Osteoblast (primary cell): ENCODE data around the gene SF3A1. TPM values are rescaled to one million over a fixed set of nuclear protein-coding genes. Genes with fewer than 3 reads are reported as not detected.

Experiments used
- DNase-seq: peaks from one replicate; pipeline ENCODE4 v3.0.0; 2011; ENCODE audit warnings: low spot score, mixed read lengths; ENCODE audit not compliant: insufficient read length; ENCODE audit errors: missing footprints
- H2AFZ ChIP-seq: 2 replicates; pipeline ENCODE4 v1.6.0; 2011; ENCODE audit warnings: mild to moderate bottlenecking, low read length
- H3K27ac ChIP-seq: 2 replicates; pipeline ENCODE4 v1.5.1; 2011; ENCODE audit warnings: mild to moderate bottlenecking, low read depth, low read length, moderate library complexity
- H3K27me3 ChIP-seq: 2 replicates; pipeline ENCODE4 v1.6.0; 2012; ENCODE audit warnings: mild to moderate bottlenecking, control low read depth, inconsistent platforms, low read length, moderate library complexity; ENCODE audit not compliant: insufficient read depth
- H3K36me3 ChIP-seq: 2 replicates; pipeline ENCODE4 v1.5.1; 2011; ENCODE audit warnings: mild to moderate bottlenecking, low read length, control low read depth, moderate library complexity; ENCODE audit not compliant: insufficient read depth
- H3K4me1 ChIP-seq: 2 replicates; pipeline ENCODE4 v1.5.1; 2011; ENCODE audit warnings: mild to moderate bottlenecking, low read length, control low read depth, moderate library complexity; ENCODE audit not compliant: insufficient read depth
- H3K4me2 ChIP-seq: 2 replicates; pipeline ENCODE4 v1.6.0; 2011; ENCODE audit warnings: mild to moderate bottlenecking, low read length; ENCODE audit not compliant: insufficient read depth
- H3K4me3 ChIP-seq: fragments of 200-600 bp; sonication (generic); 3 replicates; pipeline ENCODE4 v1.5.1; 2012; ENCODE audit warnings: mild to moderate bottlenecking, low read length, inconsistent platforms; ENCODE audit not compliant: insufficient read depth
- H3K79me2 ChIP-seq: 2 replicates; pipeline ENCODE4 v1.6.0; 2012; ENCODE audit warnings: mild to moderate bottlenecking, low read length, control low read depth, inconsistent platforms; ENCODE audit not compliant: insufficient read depth
- H3K9me3 ChIP-seq: 2 replicates; pipeline ENCODE4 v1.5.1; 2011; ENCODE audit warnings: low read depth, low read length, control low read depth
- H4K20me1 ChIP-seq: 2 replicates; pipeline ENCODE4 v1.6.0; 2012; ENCODE audit warnings: mild to moderate bottlenecking, low read length, control low read depth; ENCODE audit not compliant: insufficient read depth
- total RNA-seq: library from RNA; depleted of rRNA; stranded (reverse); fragments of >200 nt; gene quantifications from 2 replicates; pipeline ENCODE4 v1.2.3, GENCODE V29; 2012
- TF ChIP-seq, protein P1 (sequence below): IDR thresholded peaks from 2 replicates; pipeline ENCODE4 v1.5.1; 2011; ENCODE audit warnings: mild to moderate bottlenecking, low read depth, low read length, moderate library complexity; ENCODE audit errors: extremely low read depth

The SF3A1 gene
- total RNA-seq, 1 donor: 21.7 TPM

DNA sequence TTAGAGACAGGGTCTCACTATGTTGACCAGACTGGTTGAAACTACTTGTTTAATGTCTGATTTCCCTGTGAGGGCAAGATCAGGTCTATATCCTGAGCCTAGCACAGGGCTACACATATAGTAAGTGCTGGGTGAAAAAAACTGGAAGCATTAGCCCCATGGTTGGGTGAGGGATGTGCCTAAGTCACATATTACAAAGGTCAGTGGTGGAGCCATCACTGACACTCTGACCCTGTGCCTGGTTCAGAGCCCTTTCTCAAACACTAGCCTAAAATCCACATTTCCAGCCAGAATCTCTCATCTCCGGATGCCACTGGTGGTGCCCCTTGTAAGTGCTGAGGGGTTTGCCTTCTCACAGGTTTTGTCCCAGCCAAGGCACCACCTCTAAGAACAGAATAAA, 38.9 kb downstream of the SF3A1 start:
- H3K79me2 ChIP-seq: peaks cover 98% of the 10 kb centered on the region
- H3K4me1 ChIP-seq: peaks cover 40% of the 10 kb centered on the region
- H3K4me2 ChIP-seq: no peak overlapping the region
- peak overlapping the region; percentile 17 for H3K27ac ChIP-seq
- H3K36me3 ChIP-seq: peaks cover 25% of the 10 kb centered on the region
- TF ChIP-seq, protein P1, sequence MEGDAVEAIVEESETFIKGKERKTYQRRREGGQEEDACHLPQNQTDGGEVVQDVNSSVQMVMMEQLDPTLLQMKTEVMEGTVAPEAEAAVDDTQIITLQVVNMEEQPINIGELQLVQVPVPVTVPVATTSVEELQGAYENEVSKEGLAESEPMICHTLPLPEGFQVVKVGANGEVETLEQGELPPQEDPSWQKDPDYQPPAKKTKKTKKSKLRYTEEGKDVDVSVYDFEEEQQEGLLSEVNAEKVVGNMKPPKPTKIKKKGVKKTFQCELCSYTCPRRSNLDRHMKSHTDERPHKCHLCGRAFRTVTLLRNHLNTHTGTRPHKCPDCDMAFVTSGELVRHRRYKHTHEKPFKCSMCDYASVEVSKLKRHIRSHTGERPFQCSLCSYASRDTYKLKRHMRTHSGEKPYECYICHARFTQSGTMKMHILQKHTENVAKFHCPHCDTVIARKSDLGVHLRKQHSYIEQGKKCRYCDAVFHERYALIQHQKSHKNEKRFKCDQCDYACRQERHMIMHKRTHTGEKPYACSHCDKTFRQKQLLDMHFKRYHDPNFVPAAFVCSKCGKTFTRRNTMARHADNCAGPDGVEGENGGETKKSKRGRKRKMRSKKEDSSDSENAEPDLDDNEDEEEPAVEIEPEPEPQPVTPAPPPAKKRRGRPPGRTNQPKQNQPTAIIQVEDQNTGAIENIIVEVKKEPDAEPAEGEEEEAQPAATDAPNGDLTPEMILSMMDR: no peak
- DNase-seq: peak; percentile 21
- no peaks in the 10 kb centered on the region for H3K9me3 ChIP-seq
- no peak overlapping the region for H2AFZ ChIP-seq
- H4K20me1 ChIP-seq: peaks cover 74% of the 10 kb centered on the region
- no peak overlapping the region for H3K4me3 ChIP-seq
- H3K27me3 ChIP-seq: no peaks in the 10 kb centered on the region

DNA sequence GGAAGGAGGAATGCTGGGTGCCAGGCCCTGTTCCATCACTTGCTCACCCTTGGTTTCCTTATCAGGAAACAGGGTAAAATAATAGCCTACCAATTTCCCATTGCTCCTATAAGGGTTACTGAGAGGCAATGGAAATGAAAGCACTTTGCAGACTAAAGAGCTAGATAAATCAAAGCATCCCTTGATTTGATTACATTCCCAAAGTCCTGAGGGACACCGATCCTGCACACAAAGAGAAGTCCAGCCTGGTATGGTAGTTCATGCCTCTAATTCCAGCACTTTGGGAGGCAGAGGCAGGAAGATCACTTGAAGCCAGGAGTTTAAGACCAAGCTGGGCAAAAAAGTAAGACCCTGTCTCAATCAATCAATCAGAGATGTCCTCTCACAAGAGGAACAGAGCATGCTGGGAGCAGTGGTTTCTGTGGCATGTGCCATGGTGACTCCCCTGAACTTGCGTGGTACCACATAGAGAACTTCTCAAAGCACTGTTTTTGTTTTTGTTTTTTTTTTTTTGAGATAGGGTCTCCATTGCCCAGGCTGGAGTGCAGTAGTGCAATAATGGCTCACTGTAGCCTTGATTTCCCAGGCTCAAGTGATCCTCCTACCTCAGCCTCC, 40.6 kb downstream of the SF3A1 start:
- no peak overlapping the region for H3K27ac ChIP-seq

DNA sequence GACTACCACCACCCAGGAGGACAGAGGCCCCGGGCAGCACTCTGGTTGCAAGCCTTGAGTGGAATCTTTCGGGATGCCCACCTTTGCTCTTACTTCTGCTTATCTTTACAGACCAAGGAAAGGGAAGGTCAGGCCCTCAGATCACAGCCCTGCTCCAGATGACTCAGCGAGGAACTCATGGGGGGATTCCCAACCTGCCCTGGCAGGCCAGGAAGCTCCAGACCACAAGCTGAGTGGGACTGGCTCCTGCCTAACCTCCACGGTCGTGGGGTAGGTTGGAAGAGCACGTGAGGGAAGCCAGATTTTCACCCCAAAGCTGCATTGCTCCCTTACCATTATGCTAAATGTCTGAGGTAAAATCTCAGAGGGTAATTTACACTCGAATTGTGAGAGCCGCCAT, 41.8 kb downstream of the SF3A1 start:
- H3K9me3 ChIP-seq: no peaks in the 10 kb centered on the region
- TF ChIP-seq, protein P1: no peak
- H4K20me1 ChIP-seq: peaks cover 81% of the 10 kb centered on the region
- H3K4me3 ChIP-seq: no peak overlapping the region
- peak; percentile 23 for DNase-seq
- H3K36me3 ChIP-seq: peaks cover 10% of the 10 kb centered on the region
- H3K4me2 ChIP-seq: no peak overlapping the region
- H3K79me2 ChIP-seq: peaks cover 87% of the 10 kb centered on the region
- peaks cover 63% of the 10 kb centered on the region for H3K4me1 ChIP-seq
- H3K27me3 ChIP-seq: no peaks in the 10 kb centered on the region
- H3K27ac ChIP-seq: no peak overlapping the region
- no peak overlapping the region for H2AFZ ChIP-seq

More for the DNA sequence above, 40.6 kb downstream of the SF3A1 start:
- peaks cover 87% of the 10 kb centered on the region for H3K79me2 ChIP-seq
- no peak overlapping the region for H3K4me3 ChIP-seq
- TF ChIP-seq, protein P1: no peak
- no peaks in the 10 kb centered on the region for H3K9me3 ChIP-seq
- H2AFZ ChIP-seq: no peak overlapping the region
- no peak overlapping the region for H3K4me2 ChIP-seq
- H4K20me1 ChIP-seq: peaks cover 81% of the 10 kb centered on the region
- DNase-seq: no peak
- H3K27me3 ChIP-seq: no peaks in the 10 kb centered on the region
- H3K4me1 ChIP-seq: peaks cover 52% of the 10 kb centered on the region
- H3K36me3 ChIP-seq: peaks cover 20% of the 10 kb centered on the region

DNA sequence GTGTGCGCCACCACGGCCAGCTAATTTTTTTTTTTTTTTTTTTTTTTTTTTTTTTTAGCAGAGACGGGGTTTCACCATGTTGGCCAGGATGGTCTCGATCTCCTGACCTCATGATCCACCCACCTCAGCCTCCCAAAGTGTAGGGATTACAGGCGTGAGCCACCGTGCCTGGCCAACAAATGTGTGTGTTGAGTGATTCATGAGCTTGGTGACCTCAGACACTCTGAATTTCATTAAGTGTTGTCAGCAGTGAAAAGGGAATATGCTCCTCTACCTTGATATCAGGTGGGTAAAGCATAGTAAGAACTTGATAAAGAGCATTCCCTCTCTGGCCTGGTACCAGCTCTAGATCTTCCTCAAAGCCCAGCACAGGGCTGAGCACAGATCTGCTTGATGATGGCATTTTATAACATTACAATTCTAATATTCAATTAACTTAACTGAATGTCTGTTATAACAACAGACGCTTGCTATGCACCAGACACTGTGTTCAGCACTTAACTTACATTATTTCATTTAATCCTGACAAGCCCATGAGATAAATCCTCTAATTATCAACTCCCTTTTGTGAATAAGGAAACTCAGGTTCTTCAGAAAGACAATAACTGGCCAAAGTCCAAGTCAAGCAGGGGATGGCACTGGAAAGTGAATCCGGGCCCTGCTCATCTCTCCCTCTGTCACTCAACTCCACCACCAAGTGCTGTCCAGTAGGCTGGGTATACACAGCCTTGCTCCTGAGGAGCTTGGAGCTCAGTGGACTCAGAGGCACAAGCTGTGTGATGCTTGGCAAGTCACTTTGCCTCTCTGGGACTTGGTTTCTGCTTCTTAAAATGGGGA, 42.9 kb downstream of the SF3A1 start:
- Histone ChIP-seq H3K27ac (no peak overlapping the region), H3K9me3 (no peaks in the 10 kb centered on the region), H3K36me3 (peaks cover 10% of the 10 kb centered on the region), H3K4me3 (no peak overlapping the region), H3K4me2 (no peak overlapping the region), H3K79me2 (peaks cover 87% of the 10 kb centered on the region), H3K4me1 (peaks cover 73% of the 10 kb centered on the region), H2AFZ (no peak overlapping the region), H3K27me3 (no peaks in the 10 kb centered on the region), H4K20me1 (peaks cover 81% of the 10 kb centered on the region)
- TF ChIP-seq, protein P1: no peak
- DNase-seq: peak; percentile 42
